NCI-H2196 (cell line): Measurements from ENCODE around the gene IQUB.
"Not testable (repeated sequence)": the region's sequence is repeated elsewhere in the genome, so short reads cannot be mapped to it uniquely, and the experiment has no call there.

Source experiments
- DNase-seq: peaks from one replicate; lab custom pipeline; 2025; ENCODE audit not compliant: unreplicated experiment; lab: John Stamatoyannopoulos, UW

The IQUB gene

GRCh38 chr7:123548406-123548805 lies 14.0 kb upstream of the IQUB start:
- no peak for DNase-seq

GRCh38 chr7:123539871-123540270 lies 5.5 kb upstream of the IQUB start:
- no peak for DNase-seq

DNA sequence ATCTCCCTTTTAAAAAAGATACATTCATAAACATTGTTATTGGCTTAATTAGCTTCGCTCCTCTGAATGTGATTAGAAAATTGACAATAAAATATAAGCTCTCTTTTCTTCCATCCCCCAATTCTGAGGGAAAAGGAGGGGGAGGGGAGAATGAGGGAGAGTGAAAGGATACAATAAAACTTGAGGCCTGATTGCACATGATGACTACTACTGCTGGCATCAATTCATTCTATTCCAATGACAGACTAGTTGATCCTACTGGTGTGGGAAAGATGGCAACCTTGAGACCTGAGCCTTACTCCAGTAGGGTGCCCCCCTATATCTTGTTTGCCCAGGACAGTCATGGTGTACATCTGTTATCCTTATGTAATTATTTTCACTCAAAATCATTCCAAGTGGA lies 4.5 kb upstream of the IQUB start:
- DNase-seq: no peak

GRCh38 chr7:123538189-123538714 lies 3.9 kb upstream of the IQUB start:
- no peak for DNase-seq

DNA sequence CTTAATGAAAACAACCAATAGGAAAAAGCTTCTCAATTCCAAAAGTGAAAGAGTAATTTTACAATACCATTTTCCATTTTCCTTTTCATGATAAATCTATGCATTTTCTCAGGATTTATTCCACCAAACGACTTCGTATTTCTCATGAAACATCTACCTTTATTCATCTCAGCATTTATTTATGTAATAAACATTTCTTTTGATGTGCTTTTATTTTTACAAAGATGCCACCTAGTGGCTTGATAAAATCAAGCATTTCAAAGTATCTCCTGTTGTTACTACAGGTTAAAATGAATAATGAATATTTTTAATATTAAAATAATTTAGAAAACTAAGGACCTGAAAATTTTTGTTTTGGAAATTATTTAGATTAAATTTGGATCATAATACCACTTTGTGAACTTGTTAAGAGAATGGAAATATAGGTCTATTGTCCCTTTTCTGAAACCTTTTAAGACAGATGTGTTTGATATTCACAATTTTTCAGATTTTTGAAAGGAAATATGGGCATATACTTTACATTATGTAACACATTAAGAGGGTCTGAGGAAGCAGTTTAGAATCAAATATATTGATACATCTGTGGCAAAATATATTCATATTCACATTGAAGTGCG lies 2.7 kb upstream of the IQUB start:
- peak; percentile 30 for DNase-seq

DNA sequence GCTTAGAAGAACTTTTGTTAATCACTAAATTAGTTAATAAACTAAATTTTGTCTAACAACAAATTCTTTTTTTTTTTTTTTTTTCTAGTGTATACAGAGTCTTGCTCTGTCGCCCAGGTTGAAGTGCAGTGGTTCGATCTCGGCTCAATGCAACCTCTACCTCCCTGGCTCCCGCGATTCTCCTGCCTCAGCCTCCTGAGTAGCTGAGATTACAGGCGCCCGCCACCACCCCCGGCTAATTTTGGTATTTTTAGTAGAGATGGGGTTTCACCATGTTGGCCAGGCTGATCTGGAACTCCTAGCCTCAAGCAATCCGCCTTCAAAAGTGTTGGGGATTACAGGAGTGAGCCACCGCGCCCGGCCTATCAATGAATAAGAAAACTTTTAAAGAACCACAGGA lies 1.1 kb upstream of the IQUB start:
- DNase-seq: no peak

- DNase-seq: no peak
Measured at GRCh38 chr7:123533929-123534382, 439 bp downstream of the IQUB start.

DNA sequence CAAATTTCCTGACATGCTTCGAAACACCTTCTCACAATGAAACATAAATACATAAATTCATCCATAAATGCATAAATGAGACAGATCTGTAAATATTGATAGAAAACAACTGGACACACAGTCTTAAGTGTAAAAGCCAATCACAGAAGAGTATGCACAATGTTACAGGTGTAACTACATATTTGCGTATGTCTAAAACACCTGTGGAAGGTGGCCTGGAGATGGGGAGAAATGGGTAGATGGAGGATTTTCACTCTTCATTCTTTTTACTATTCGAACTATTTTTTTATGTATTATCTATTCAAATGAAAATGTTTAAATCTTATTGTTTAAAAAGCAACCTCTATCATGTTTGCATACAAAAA lies 860 bp downstream of the IQUB start:
- no peak for DNase-seq

GRCh38 chr7:123532788-123533552 lies 1.4 kb downstream of the IQUB start:
- DNase-seq: not testable (repeated sequence)

DNA sequence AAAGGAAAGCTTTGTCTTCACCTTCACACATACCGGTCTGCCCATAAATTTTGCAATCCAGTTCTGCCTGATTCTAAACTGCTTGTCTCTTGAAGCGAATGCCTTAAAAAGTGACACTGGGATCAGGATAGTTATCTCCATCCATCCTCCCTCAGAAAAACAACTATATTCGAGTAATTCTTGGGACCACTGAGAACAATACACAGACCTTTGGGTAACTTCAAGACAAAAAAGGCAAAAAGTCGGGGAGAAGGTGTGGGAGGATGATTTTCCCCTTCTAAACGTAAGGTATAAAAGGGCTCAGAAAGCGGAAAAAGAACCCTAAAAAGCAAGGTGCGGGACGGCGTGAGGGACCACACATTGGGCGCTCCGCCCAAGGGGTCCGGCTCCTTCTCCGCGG lies 2.1 kb downstream of the IQUB start:
- not testable (repeated sequence) for DNase-seq

- not testable (repeated sequence) for DNase-seq
Measured at GRCh38 chr7:123530035-123530591, 4.3 kb downstream of the IQUB start.

- DNase-seq: no peak
Measured at GRCh38 chr7:123528265-123528664, 6.1 kb downstream of the IQUB start.

GRCh38 chr7:123527712-123528225 lies 6.6 kb downstream of the IQUB start:
- not testable (repeated sequence) for DNase-seq

GRCh38 chr7:123526533-123526932 lies 7.9 kb downstream of the IQUB start:
- not testable (repeated sequence) for DNase-seq

- DNase-seq: no peak
Measured at GRCh38 chr7:123522066-123522465, 12.3 kb downstream of the IQUB start.

DNA sequence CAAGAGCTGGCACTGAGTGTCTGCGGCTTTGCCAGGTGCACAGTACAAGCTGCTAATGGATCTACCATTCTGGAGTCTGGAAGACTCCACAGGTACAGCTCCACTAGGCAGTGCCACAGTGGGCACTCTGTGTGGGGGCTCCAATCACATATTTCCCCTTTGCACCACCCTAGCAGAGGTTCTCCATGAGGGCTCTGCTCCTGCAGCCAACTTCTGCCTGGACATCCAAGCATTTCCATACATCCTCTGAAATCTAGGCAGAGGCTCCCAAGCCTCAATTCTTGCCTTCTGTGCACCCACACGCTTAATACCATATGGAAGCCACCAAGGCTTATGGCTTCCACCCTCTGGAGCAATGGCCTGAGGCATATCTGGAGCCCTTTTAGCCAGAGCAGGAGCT lies 29.2 kb downstream of the IQUB start:
- DNase-seq: no peak

DNA sequence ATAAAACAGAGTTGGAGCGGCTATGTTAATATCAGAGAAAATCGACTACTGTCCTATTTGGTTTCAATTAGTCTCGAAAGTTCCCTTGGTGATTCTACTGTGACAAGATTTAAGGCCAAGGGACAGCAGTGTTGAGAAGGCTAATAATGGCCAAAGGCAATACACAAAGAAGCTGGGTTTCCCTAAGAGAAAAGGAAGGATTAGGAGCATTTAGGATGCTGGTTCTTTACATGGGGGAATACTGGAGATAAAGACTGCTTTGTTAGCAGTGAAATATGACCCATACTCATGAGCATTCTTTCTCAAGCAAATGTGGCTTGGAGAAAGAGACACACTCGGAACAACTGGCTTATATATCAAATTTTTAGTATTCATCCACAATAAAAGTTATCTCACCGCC lies 32.2 kb downstream of the IQUB start:
- no peak for DNase-seq

DNA sequence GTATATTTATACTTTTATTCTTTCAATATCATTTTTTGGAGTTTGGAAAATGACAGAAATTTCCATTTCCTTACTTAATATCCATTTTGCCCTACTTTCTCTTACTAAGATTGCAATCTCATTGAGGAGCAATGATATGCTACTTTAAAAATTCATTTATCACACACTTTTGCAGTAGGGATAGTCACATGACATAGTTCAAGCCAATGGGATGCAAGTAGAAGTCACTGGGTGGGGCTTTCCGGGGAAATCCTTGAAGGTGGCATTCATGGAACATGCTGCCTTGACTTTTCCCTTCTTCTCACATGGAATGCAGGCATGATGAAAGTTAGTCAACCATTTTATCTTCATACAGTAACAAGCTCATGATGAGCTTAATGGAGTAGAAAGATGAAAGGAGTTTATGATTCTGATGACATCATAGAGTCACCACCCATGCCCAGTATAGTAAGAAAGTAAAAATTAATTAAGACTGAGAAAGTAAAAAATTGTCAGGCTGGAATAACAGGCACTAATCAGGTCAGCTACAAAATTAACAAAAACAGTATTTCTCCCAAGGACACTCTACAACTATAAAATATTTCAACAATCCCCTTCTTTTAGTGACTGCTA lies 33.4 kb downstream of the IQUB start:
- DNase-seq: no peak

GRCh38 chr7:123499211-123499970 lies 35.0 kb downstream of the IQUB start:
- DNase-seq: no peak

DNA sequence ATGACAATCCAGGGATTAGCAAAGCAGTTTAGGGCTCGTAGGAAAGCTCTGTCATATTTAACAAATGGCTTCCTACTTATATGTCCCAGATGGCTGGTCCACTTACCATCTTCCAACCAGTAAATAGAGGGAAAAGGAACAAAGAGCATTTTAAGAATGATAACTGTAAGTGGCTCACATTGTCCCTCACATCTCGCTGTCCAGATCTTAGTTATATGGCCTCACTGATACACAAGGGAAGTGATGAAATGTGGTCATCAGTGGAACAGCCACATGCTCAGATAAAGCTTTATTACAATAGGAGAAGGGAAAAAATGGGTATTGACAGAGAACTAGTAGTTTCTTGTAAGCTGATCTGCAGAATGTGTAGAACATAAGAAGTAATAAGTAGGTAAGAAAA lies 35.8 kb downstream of the IQUB start:
- DNase-seq: no peak

DNA sequence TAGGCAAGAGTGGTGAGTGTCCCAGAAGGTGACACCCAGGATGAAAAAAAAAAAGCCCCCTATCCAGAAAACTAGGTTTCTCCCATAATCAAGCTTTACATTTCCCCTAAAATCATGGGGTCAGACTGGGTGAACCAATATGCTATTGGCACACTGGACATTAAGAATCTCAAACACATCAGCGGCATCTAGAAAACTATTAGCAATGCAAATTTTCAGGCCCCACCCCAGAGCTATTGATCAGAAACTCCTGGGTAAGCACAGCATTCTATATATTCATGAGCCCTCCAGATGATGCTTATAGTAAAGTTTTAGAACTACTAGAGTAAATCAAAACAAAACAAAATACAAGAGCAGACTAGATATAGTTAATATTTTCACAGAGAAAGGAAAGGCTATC lies 36.4 kb downstream of the IQUB start:
- DNase-seq: no peak
